Stomach (tissue), 19 donors: ENCODE measurements around the gene NANP. TPM values are rescaled to one million over a fixed set of nuclear protein-coding genes. Genes with fewer than 3 reads are reported as not detected.

Experiments
- DNase-seq, 2 donors: peaks; one replicate each; pipeline versions ENCODE4 v3.0.0 to v3.0.0-alpha.2; 2013 to 2019
- H3K27ac ChIP-seq, 5 donors: fragments of 200-600 bp in 4 of 5; sonication (generic) in 4 of 5; one replicate each; pipeline ENCODE4 v1.5.1; 2013 to 2019; ENCODE audit warnings: mild to moderate bottlenecking in 1 of 5, moderate library complexity in 1 of 5
- H3K27me3 ChIP-seq, 3 donors: fragments of 200-600 bp; sonication (generic); one replicate each; pipeline ENCODE4 v1.5.1; 2017 to 2019; ENCODE audit warnings: mixed run types in 1 of 3
- H3K36me3 ChIP-seq, 4 donors: fragments of 200-600 bp; sonication (generic); 1 replicate in 3 of 4; 2 replicates in 1 of 4; pipeline ENCODE4 v1.5.1; 2016 to 2019
- H3K4me1 ChIP-seq, 4 donors: fragments of 200-600 bp; sonication (generic); one replicate each; pipeline ENCODE4 v1.5.1; 2016 to 2019
- H3K4me3 ChIP-seq, 4 donors: fragments of 200-600 bp; sonication (generic) in 3 of 4; one replicate each; pipeline ENCODE4 v1.5.1; 2016 to 2019; ENCODE audit warnings: mild to moderate bottlenecking in 1 of 4
- H3K9me3 ChIP-seq, 4 donors: fragments of 200-600 bp; sonication (generic); one replicate each; pipeline ENCODE4 v1.5.1; 2016 to 2019
- EP300 ChIP-seq: sonication (generic); formaldehyde crosslinking; IDR thresholded peaks from one replicate; pipeline ENCODE4 v1.6.1; 2017; ENCODE audit warnings: antibody characterized with exemption
- POLR2A ChIP-seq, 4 donors: fragments of 450-650 bp; IDR thresholded peaks; one replicate each; pipeline ENCODE4 v1.6.1; 2016; ENCODE audit warnings: antibody characterized with exemption in 4 of 4, control low read depth in 2 of 4, mild to moderate bottlenecking in 1 of 4, moderate library complexity in 1 of 4
- POLR2AphosphoS5 ChIP-seq, 3 donors: sonication (generic); formaldehyde crosslinking; IDR thresholded peaks; one replicate each; pipeline ENCODE4 v1.6.1; 2016; ENCODE audit warnings: antibody characterized with exemption in 3 of 3
- whole genome bisulfite sequencing, 5 donors: extraction: QIAGEN DNeasy Blood & Tissue Kit in 3 of 5; methylation state at CpG; one replicate each; pipeline versions ENCODE4 v1.1.5 to v1.1.7; 2013 to 2018; 5-methylcytosine and 5-hydroxymethylcytosine counted together
- intact Hi-C: fragments of 100-400 bp; cut with DNase I; formaldehyde crosslinking; loops from one replicate; pipeline ENCODE4 v1.15.1; 2023; ENCODE audit warnings: low total_unique reads
- long read RNA-seq, 10 donors: transcript quantifications; one replicate each; lab custom pipeline, GENCODE V29; 2026
- polyA plus RNA-seq, 3 donors: library from polyadenylated mRNA; stranded (reverse); fragments of 200-250 nt; gene quantifications; one replicate each; pipeline ENCODE4 v1.2.3, GENCODE V29; 2013
- total RNA-seq, 5 donors: library from RNA; depleted of rRNA; stranded (reverse); fragments of >200 nt; gene quantifications; one replicate each; pipeline versions ENCODE4 v1.1.0 to v1.2.3, GENCODE V29; 2014 to 2016
- TF ChIP-seq, protein P1 (sequence below), 7 experiments: fragments of 450-650 bp in 4 of 7; fragments of 200-600 bp in 3 of 7; sonication (generic) in 3 of 7; IDR thresholded peaks; one replicate each; pipeline ENCODE4 v1.5.1; 2016 to 2019; ENCODE audit warnings: antibody characterized with exemption in 7 of 7, control low read depth in 2 of 7, mild to moderate bottlenecking in 1 of 7
- donor health status: healthy with polysubstance abuse.
- donor health status: Bipolar disorder and iron deficiency.
- donor health status: healthy.

Gene NANP, protein sequence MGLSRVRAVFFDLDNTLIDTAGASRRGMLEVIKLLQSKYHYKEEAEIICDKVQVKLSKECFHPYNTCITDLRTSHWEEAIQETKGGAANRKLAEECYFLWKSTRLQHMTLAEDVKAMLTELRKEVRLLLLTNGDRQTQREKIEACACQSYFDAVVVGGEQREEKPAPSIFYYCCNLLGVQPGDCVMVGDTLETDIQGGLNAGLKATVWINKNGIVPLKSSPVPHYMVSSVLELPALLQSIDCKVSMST
- 1 to 10 TPM in 3 of 5 donors, under 1 TPM in 2; under 0.01 to 5.7 (median 1.2) TPM for total RNA-seq
- 1 to 10 TPM; 1.5 to 2.8 (median 2.7) TPM for polyA plus RNA-seq
- long read RNA-seq, donor 1, partial matches to known transcripts = 0 of 2 reads
- long read RNA-seq, donor 1, other reads (novel, unspliced or antisense) = 0 of 2 reads
- long read RNA-seq, donor 2, partial matches to known transcripts = 0 of 1 reads
- long read RNA-seq, donor 2, other reads (novel, unspliced or antisense) = 0 of 1 reads
- long read RNA-seq, donor 3 = 0 reads
- long read RNA-seq, donor 4 = 0 reads
- long read RNA-seq, donor 5, partial matches to known transcripts = 0 of 2 reads
- long read RNA-seq, donor 5, other reads (novel, unspliced or antisense) = 0 of 2 reads
- long read RNA-seq, donor 6, partial matches to known transcripts = 0 of 2 reads
- long read RNA-seq, donor 6, other reads (novel, unspliced or antisense) = 0 of 2 reads
- long read RNA-seq, donor 7, partial matches to known transcripts = 0 of 1 reads
- long read RNA-seq, donor 7, other reads (novel, unspliced or antisense) = 0 of 1 reads
- long read RNA-seq, donor 8 = 0 reads
- long read RNA-seq, donor 9, partial matches to known transcripts = 0 of 3 reads
- long read RNA-seq, donor 9, other reads (novel, unspliced or antisense) = 0 of 3 reads
- long read RNA-seq, donor 10, partial matches to known transcripts = 0 of 1 reads
- long read RNA-seq, donor 10, other reads (novel, unspliced or antisense) = 0 of 1 reads

DNA sequence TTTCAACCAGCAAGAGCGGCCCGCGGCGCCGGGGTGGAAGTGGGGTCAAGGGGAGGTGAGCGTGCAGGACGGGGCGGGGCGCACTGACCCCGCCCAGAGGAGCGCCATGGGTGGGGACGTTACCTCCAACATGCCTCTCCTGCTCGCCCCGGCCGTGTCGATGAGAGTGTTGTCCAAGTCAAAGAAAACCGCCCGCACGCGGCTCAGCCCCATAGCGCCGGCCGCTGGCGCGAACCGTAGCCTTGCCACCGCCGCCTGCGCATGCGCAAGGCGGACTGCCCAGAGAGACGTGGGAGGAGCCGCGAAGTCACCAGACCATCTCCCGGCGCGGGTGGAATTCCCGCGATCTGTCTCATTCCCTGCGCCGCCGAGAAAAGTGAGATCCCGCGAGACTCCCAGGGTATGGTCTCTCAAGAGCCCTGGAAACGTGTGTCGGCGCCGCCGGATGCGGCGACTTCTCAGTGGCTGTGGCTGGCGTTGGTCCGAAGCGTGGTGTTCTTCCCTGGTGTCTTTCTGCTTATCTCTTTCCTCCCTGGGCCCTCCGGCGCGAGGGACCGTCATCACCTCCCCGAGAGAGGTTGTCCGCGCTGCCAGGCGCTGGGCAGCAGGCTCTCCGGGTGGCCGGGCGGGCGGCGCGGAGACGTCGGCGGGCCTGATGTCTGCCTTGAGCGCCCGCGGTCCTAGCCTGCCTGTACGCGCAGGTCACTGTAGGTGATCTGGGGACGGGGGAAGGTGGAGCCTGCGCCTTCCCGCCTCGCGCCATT is at the start of gene NANP:
Gene NANP, minus strand, starts transcription at position 279 of the 764 bp plus-strand sequence. Its CDS starts 66 bp downstream, at position 213.
- Histone ChIP-seq H3K27ac (peak within 1 kb of the TSS; percentile 93 to 97 (median 94)), H3K4me1 (peaks cover 12 to 35% (median 26%) of the 10 kb centered on the region in 4 donors)

DNA sequence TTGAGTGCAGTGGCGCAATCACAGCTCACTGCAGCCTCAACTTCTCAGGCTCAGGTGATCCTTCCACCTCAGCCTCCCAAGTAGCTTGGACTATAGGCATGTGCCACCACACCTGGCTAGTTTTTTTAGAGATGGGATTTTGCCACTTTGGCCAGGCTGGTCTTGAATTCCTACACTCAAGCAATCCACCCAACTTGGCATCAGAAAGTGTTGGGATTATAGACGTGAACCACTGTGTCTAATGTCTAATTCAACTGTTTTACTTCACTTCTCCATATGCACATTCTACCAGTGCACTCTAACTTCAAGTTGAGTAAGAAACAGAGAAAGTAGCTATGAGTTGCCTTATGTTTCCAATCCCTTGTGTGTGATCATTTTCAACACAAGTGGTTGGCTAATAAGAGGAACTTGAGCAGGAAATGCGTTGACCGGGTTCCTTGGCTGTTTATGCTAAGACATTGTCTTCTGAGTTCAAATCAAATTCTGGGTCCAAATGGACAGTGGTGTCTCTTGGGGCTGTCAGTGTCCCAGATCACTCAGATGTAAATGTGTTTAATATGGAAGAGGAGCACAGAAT is 48.9 kb upstream of the NANP start:
- Histone ChIP-seq H3K27me3 (no peaks in the 10 kb centered on the region), H3K9me3 (no peaks in the 10 kb centered on the region), H3K4me1 (no peaks in the 10 kb centered on the region), H3K27ac (no peak overlapping the region), H3K36me3 (peaks cover 30 to 54% (median 50%) of the 10 kb centered on the region in 4 donors), H3K4me3 (no peak overlapping the region)
- 84 to 95% (median 95%) methylated on average over 4 of the region's 4 CpGs for WGBS, 5 donors
- TF ChIP-seq EP300 (no peak), POLR2AphosphoS5 (IDR thresholded peaks at IDR 0.05) (no peak), POLR2A (IDR thresholded peaks at IDR 0.05) (no peak)
- TF ChIP-seq, protein P1, sequence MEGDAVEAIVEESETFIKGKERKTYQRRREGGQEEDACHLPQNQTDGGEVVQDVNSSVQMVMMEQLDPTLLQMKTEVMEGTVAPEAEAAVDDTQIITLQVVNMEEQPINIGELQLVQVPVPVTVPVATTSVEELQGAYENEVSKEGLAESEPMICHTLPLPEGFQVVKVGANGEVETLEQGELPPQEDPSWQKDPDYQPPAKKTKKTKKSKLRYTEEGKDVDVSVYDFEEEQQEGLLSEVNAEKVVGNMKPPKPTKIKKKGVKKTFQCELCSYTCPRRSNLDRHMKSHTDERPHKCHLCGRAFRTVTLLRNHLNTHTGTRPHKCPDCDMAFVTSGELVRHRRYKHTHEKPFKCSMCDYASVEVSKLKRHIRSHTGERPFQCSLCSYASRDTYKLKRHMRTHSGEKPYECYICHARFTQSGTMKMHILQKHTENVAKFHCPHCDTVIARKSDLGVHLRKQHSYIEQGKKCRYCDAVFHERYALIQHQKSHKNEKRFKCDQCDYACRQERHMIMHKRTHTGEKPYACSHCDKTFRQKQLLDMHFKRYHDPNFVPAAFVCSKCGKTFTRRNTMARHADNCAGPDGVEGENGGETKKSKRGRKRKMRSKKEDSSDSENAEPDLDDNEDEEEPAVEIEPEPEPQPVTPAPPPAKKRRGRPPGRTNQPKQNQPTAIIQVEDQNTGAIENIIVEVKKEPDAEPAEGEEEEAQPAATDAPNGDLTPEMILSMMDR (IDR thresholded peaks at IDR 0.05) = no peak
- DNase-seq = no peak
- intact Hi-C loops = no loop called here

More for the DNA sequence above, at the start of gene NANP:
- H3K4me3 ChIP-seq = peak within 1 kb of the TSS; percentile 66 to 98 (median 87)
- intact Hi-C loops = no loop called here
- H3K36me3 ChIP-seq = no peaks in the 10 kb centered on the region
- H3K27me3 ChIP-seq = no peaks in the 10 kb centered on the region
- H3K9me3 ChIP-seq = no peaks in the 10 kb centered on the region
- 0 to 3% (median 1%) methylated on average over 13 to 81 of the region's 81 CpGs for WGBS, 5 donors
- TF ChIP-seq POLR2AphosphoS5 (IDR thresholded peaks at IDR 0.05) (peak; percentile 12 to 91 (median 82)), EP300 (no peak), POLR2A (IDR thresholded peaks at IDR 0.05) (peak in 1 of 4 donors; percentile 56)
- TF ChIP-seq, protein P1 (IDR thresholded peaks at IDR 0.05) = peak in 1 of 7 experiments; percentile 29
- DNase-seq = peak; percentile 94 to 99

DNA sequence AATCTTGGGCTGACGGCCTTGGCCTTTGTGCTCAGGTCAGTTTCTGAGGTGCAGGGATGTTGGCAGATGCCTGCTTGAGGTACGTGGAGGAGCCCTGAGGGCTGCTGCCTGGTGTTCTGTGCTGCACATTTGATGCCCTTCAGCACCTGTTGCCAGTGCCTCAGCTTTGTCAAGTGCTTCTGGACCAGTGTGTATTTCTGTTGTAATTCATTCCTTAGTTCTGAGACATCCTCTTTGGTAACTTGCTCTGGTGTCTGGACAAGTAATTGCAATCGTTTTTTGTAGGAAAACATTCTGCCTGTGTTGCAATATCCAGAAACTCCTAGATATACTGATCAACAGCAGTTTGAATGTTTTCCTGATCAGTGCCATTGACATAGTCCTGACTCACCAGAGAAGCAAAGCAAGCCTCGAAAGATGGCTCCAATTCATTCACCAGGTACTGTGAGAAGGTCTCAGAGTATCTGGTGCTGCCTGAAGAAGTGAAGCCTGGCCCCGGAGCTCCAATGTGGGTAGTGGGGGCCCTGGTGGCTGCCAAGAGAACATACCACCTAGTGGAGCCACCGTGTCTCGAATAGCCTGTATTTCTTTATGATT is 46.1 kb upstream of the NANP start:
- Histone ChIP-seq H3K9me3 (no peaks in the 10 kb centered on the region), H3K27ac (no peak overlapping the region), H3K36me3 (peaks cover 9 to 26% (median 22%) of the 10 kb centered on the region in 4 donors), H3K27me3 (no peaks in the 10 kb centered on the region), H3K4me1 (no peaks in the 10 kb centered on the region), H3K4me3 (no peak overlapping the region)
- intact Hi-C loops = no loop called here
- TF ChIP-seq EP300 = no peak
- no peak for TF ChIP-seq POLR2AphosphoS5 (IDR thresholded peaks at IDR 0.05)
- TF ChIP-seq, protein P1 (IDR thresholded peaks at IDR 0.05) = no peak
- no peak for TF ChIP-seq POLR2A (IDR thresholded peaks at IDR 0.05)
- 68 to 84% (median 76%) methylated on average over 7 of the region's 7 CpGs for WGBS, 5 donors
- DNase-seq = no peak
